ENCODE results near the gene RNF26. TPM values are rescaled to one million over a fixed set of nuclear protein-coding genes. Genes with fewer than 3 reads are reported as not detected.

Gene RNF26
- total RNA-seq, 2 donors from 2014 or later, result 5.7 to 9.2 TPM

DNA sequence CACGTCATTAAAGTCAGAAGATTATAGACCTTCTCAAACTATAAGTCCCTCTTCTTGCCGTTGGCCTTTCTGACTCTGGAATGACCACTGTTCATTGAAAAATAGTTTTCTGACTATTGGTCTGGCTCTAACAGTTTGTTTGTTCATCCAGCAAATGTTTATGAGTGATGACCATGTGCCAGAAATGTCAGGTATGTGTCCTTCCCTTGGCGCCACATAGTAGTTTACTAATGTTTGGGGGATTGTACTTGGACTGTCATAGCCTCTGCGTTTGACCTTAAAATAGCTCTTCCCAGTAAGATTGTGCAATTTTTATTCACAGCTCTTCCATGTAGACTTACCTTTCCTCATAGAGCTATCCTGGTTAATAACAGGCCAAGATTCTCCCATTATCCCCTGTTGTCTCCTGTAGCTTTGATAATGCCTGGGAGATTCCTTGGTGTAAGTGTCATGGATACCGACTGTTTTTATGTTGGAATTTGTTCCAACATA is 31.1 kb upstream of the RNF26 start:
- Histone ChIP-seq H3K4me1 (peaks cover 2% of the 10 kb centered on the region), H3K4me3 (no peak overlapping the region), H3K9me3 (no peaks in the 10 kb centered on the region), H3K27ac (no peak overlapping the region), H3K27me3 (no peaks in the 10 kb centered on the region), H3K36me3 (replicated peaks in 1 of 2; ENCODE audit: insufficient read depth in 1 of 2, low read depth in 2 of 2) (peaks cover 0 to 2% of the 10 kb centered on the region in 2 donors)
- intact Hi-C loops (cut with DNase I), result no loop called here
- no peak for DNase-seq
- ATAC-seq, result no peak
- no peak for TF ChIP-seq POLR2A (IDR thresholded peaks at IDR 0.05)
- TF ChIP-seq, protein P1, sequence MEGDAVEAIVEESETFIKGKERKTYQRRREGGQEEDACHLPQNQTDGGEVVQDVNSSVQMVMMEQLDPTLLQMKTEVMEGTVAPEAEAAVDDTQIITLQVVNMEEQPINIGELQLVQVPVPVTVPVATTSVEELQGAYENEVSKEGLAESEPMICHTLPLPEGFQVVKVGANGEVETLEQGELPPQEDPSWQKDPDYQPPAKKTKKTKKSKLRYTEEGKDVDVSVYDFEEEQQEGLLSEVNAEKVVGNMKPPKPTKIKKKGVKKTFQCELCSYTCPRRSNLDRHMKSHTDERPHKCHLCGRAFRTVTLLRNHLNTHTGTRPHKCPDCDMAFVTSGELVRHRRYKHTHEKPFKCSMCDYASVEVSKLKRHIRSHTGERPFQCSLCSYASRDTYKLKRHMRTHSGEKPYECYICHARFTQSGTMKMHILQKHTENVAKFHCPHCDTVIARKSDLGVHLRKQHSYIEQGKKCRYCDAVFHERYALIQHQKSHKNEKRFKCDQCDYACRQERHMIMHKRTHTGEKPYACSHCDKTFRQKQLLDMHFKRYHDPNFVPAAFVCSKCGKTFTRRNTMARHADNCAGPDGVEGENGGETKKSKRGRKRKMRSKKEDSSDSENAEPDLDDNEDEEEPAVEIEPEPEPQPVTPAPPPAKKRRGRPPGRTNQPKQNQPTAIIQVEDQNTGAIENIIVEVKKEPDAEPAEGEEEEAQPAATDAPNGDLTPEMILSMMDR (IDR thresholded peaks at IDR 0.05), result no peak
- 88 to 90% methylated on average over 5 of the region's 5 CpGs for WGBS, 2 donors

GRCh38 chr11:119305556-119306372 is 28.6 kb upstream of the RNF26 start:
- Histone ChIP-seq H3K9me3 (no peaks in the 10 kb centered on the region), H3K4me3 (no peak overlapping the region), H3K4me1 (no peaks in the 10 kb centered on the region), H3K36me3 (replicated peaks in 1 of 2; ENCODE audit: insufficient read depth in 1 of 2, low read depth in 2 of 2) (no peaks in the 10 kb centered on the region), H3K27me3 (no peaks in the 10 kb centered on the region), H3K27ac (no peak overlapping the region)
- ATAC-seq (no peak), DNase-seq (no peak)
- intact Hi-C loops (cut with DNase I), result no loop called here
- 90 to 94% methylated on average over 7 of the region's 7 CpGs for WGBS, 2 donors
- TF ChIP-seq, protein P1 (IDR thresholded peaks at IDR 0.05), result no peak
- TF ChIP-seq POLR2A (IDR thresholded peaks at IDR 0.05), result no peak

DNA sequence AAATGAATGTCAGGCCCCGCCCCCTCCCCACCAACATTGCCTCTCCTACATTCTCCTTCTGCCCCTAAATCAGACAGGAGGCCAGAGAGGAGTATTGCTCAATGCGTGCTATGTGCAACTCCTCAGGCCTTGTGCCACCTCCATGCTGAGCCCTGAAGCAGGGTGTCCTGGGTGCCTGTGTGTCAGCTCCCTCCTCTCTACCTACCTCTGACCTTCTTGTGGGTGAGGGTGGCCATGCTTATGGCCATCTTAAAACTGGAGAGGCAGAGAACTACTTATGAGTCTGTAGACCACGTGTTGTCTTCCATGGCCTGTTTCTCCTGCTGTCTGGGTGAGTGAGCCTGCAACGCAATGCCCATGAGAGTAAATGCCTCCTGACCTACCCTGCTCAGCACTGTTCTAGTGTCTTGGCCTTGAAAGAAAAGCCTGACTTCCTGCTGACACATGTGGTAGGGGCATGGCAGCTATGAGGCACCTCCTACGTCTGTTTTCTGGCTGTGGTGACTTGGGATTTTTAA is 27.9 kb upstream of the RNF26 start:
- 69 to 78% methylated on average over 5 of the region's 5 CpGs for WGBS, 2 donors
- intact Hi-C loops (cut with DNase I), result no loop called here
- no peaks in the 10 kb centered on the region for H3K4me1 ChIP-seq
- DNase-seq (peak in 1 of 4 donors; percentile 13), ATAC-seq (peak; percentile 40)
- no peaks in the 10 kb centered on the region for H3K27me3 ChIP-seq
- no peak overlapping the region for H3K4me3 ChIP-seq
- H3K36me3 ChIP-seq (replicated peaks in 1 of 2; ENCODE audit: insufficient read depth in 1 of 2, low read depth in 2 of 2), result no peaks in the 10 kb centered on the region
- H3K9me3 ChIP-seq, result no peaks in the 10 kb centered on the region
- no peak for TF ChIP-seq POLR2A (IDR thresholded peaks at IDR 0.05)
- TF ChIP-seq, protein P1 (IDR thresholded peaks at IDR 0.05), result no peak
- no peak overlapping the region for H3K27ac ChIP-seq

DNA sequence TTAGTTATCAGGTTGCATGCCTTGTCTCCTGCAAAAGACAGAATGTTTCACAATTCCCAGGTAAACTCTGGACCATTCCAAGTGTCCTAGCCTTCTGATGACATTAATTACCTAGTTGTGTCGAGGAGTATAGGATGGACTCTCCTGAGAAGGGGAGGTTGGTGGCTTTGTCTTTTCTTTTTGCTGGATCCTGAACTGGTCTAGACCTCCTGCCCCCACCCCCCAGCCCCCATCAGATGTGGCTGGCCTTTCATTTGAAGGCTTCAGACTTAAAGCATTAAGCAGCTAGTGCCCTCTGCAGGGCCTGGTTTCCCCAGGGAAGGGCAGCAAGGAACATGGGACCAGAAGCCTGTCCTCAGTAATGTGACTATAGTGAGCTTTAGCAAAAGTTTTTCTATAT is 27.1 kb upstream of the RNF26 start:
- H3K36me3 ChIP-seq (replicated peaks in 1 of 2; ENCODE audit: insufficient read depth in 1 of 2, low read depth in 2 of 2), result no peaks in the 10 kb centered on the region
- no peaks in the 10 kb centered on the region for H3K4me1 ChIP-seq

More for the DNA sequence above, 27.1 kb upstream of the RNF26 start:
- Histone ChIP-seq H3K27me3 (no peaks in the 10 kb centered on the region), H3K9me3 (no peaks in the 10 kb centered on the region), H3K4me3 (no peak overlapping the region), H3K27ac (no peak overlapping the region)
- TF ChIP-seq, protein P1 (IDR thresholded peaks at IDR 0.05), result no peak
- TF ChIP-seq POLR2A (IDR thresholded peaks at IDR 0.05), result no peak
- WGBS, 2 donors, result 30 to 67% methylated on average over 1 of the region's 1 CpG
- ATAC-seq (no peak), DNase-seq (no peak)
- intact Hi-C loops (cut with DNase I), result no loop called here
